Hematopoietic multipotent progenitor cell treated with erythropoietin and hydrocortisone succinate and interleukin-3 and kit ligand, for 17 days (in vitro differentiated cells): ENCODE measurements around the gene SULT2A1.
"Not testable (repeated sequence)": the region's sequence is repeated elsewhere in the genome, so short reads cannot be mapped to it uniquely, and the experiment has no call there.

Experiments used
- DNase-seq: peaks from one replicate; pipeline ENCODE4 v3.0.0-alpha.2; 2015; ENCODE audit warnings: low spot score

SULT2A1 gene

GRCh38 chr19:47860602-47861297, 25.4 kb downstream of the SULT2A1 start:
- DNase-seq: no peak

- not testable (repeated sequence) for DNase-seq
These were observed 26.3 kb downstream of the SULT2A1 start for GRCh38 chr19:47859838-47860237.

GRCh38 chr19:47858646-47859285, 27.3 kb downstream of the SULT2A1 start, which contains the start of gene TPRX2:
TSS of gene TPRX2 (plus strand) at chr19:47859235. CDS start at chr19:47859247, 12 bp downstream.
- not testable (repeated sequence) for DNase-seq

GRCh38 chr19:47858231-47858630, 27.9 kb downstream of the SULT2A1 start:
- not testable (repeated sequence) for DNase-seq

GRCh38 chr19:47854459-47854858, 31.7 kb downstream of the SULT2A1 start:
- no peak for DNase-seq

- DNase-seq: no peak
These were observed 33.1 kb downstream of the SULT2A1 start for GRCh38 chr19:47853003-47853402.

- no peak for DNase-seq
These were observed 37.2 kb downstream of the SULT2A1 start for GRCh38 chr19:47848823-47849473.

GRCh38 chr19:47848425-47848822, 37.7 kb downstream of the SULT2A1 start:
- no peak for DNase-seq

- no peak for DNase-seq
These were observed 43.2 kb downstream of the SULT2A1 start for GRCh38 chr19:47842941-47843340.

GRCh38 chr19:47839913-47840312, 46.2 kb downstream of the SULT2A1 start:
- no peak for DNase-seq

GRCh38 chr19:47839411-47839810, 46.7 kb downstream of the SULT2A1 start:
- no peak for DNase-seq

GRCh38 chr19:47836038-47836437, 50.1 kb downstream of the SULT2A1 start:
- no peak for DNase-seq

- DNase-seq: no peak
These were observed 53.4 kb downstream of the SULT2A1 start for GRCh38 chr19:47832723-47833122.

GRCh38 chr19:47826800-47827199, 59.3 kb downstream of the SULT2A1 start:
- no peak for DNase-seq

GRCh38 chr19:47824396-47824795, 61.7 kb downstream of the SULT2A1 start:
- DNase-seq: no peak

- no peak for DNase-seq
These were observed 64.6 kb downstream of the SULT2A1 start, which contains the start of gene CRX for GRCh38 chr19:47821460-47822020. TSS of gene CRX (plus strand) at chr19:47821937. CDS start at chr19:47834444, 12,507 bp downstream.
